ENCODE measurements around the gene KRT76.
"Not testable (repeated sequence)": the region's sequence is repeated elsewhere in the genome, so short reads cannot be mapped to it uniquely, and the experiment has no call there.

Gene KRT76

DNA sequence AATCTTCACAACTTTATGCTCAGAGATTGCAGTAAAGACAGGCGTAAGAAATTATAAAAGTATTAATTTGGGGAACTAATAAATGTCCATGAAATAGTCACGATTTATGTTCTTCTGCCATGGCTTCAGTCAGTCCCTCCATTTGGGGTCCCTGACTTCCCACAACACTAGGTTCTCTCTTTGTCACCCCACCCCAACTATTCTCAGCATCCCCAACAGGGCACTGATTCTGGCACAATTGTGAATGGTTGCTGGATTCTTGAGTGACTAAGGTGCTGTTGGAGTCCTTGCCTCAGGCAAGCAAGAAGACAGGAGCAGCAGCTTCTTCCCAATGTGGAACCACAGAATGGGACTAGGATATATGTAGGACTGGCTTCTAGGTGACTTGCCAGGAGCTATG is 15.3 kb downstream of the KRT76 start:
- POLR2A ChIA-PET (ENCODE audit: low non-redundant PET) = no interaction called here
- TF ChIP-seq, protein P1, sequence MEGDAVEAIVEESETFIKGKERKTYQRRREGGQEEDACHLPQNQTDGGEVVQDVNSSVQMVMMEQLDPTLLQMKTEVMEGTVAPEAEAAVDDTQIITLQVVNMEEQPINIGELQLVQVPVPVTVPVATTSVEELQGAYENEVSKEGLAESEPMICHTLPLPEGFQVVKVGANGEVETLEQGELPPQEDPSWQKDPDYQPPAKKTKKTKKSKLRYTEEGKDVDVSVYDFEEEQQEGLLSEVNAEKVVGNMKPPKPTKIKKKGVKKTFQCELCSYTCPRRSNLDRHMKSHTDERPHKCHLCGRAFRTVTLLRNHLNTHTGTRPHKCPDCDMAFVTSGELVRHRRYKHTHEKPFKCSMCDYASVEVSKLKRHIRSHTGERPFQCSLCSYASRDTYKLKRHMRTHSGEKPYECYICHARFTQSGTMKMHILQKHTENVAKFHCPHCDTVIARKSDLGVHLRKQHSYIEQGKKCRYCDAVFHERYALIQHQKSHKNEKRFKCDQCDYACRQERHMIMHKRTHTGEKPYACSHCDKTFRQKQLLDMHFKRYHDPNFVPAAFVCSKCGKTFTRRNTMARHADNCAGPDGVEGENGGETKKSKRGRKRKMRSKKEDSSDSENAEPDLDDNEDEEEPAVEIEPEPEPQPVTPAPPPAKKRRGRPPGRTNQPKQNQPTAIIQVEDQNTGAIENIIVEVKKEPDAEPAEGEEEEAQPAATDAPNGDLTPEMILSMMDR (conservative IDR thresholded peaks at IDR 0.05; ENCODE audit: low read depth) = no peak
- DNase-seq (ENCODE audit: low spot score) = no peak
- CTCF ChIA-PET = no interaction called here
- H3K27ac ChIP-seq = no peak overlapping the region

DNA sequence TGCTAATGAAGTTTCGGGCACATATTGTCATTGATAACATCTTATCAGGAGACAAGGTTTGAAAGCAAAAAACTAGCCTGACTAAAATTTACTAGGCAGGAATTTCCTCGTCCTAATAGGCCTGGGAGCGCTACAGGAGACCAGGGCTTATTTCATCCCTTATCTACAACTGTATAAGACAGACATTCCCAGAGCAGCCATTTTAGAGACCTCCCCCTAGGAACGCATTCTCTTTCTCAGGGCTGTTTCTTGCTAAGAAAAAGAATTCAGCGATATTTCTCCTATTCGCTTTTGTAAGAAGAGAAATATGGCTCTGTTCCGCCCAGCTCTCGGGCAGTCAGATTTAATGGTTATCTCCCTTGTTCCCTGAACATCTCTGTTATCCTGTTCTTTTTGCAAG is 15.9 kb downstream of the KRT76 start:
- POLR2A ChIA-PET (ENCODE audit: low non-redundant PET); DNase-seq (ENCODE audit: low spot score); H3K27ac ChIP-seq; CTCF ChIA-PET: not testable (repeated sequence)

DNA sequence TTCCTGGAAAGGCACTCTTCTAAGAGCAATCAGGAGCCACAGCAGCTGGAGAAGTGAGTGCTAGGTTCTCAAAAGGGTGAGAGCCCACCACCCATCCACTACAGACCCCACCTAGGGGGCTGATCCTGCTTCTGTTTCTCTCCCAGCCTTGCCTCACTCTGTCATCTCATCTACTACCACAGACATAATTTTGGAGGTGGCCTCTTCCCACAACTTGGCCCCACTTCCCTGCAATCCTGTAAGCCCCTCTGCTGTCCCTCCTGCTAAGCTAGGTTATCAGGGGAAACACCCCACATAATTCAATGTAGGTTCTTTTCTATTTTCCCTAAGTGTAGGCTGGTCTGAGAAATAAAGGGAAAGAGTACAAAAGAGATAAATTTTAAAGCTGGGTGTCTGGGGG is 16.5 kb downstream of the KRT76 start:
- H3K27ac ChIP-seq = no peak overlapping the region
- TF ChIP-seq, protein P1 (conservative IDR thresholded peaks at IDR 0.05; ENCODE audit: low read depth) = no peak
- no peak for DNase-seq (ENCODE audit: low spot score)
- POLR2A ChIA-PET (ENCODE audit: low non-redundant PET) = no interaction called here
- CTCF ChIA-PET = no interaction called here

DNA sequence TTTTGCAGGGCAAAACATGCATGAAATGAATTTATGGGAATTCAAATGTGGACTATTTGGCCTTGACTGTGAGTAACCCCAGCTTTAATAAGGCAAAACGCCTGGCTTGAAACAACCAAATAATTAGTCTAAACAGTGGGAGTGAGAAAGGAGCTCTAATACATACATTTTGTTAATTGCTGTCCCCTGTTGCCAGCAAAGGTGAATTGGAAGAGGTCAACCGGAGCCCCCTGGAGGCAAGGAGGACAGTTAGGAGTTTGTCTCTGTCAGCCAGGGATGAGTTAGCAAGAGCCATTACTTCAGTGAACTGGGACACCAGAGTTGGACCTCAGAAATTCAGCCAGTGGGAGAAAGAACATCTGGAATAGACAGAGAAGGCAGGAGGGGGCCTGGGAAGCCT is 17.4 kb downstream of the KRT76 start:
- CTCF ChIA-PET = interaction anchor here (1.0 kb wide), 1 partner anchor 120 kb away, joined by 6 read pairs; no protein-coding TSS in a partner anchor

DNA sequence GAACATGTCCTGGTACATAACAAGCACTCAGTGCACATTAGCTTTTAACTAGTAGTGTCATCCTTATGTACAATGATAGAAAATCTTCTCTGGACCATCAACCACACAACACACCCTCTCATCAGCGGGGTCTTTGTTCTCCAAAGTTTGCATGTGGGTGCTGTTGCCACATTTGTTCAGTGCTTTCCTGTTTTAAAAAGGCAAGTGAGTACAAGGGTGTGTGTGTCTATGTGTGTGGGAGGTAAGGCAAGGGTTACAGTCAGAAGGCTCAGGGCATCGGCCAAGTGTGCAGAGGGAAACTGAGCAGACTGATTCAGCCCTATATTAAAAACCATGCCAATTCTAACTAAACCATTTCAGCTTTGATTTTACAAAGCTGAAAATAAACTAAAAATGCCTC is 17.9 kb downstream of the KRT76 start:
- ChIA-PET CTCF (interaction anchor here (0.5 to 1.0 kb wide), 3 partner anchors 110 to 193 kb away, joined by 3 to 6 read pairs (median 3); no protein-coding TSS in a partner anchor), POLR2A (ENCODE audit: low non-redundant PET) (no interaction called here)
- no peak overlapping the region for H3K27ac ChIP-seq
- TF ChIP-seq, protein P1 (conservative IDR thresholded peaks at IDR 0.05; ENCODE audit: low read depth) = no peak
- DNase-seq (ENCODE audit: low spot score) = no peak

More for the DNA sequence above, 17.4 kb downstream of the KRT76 start:
- POLR2A ChIA-PET (ENCODE audit: low non-redundant PET) = no interaction called here
- TF ChIP-seq, protein P1 (conservative IDR thresholded peaks at IDR 0.05; ENCODE audit: low read depth) = no peak
- no peak overlapping the region for H3K27ac ChIP-seq
- DNase-seq (ENCODE audit: low spot score) = no peak

DNA sequence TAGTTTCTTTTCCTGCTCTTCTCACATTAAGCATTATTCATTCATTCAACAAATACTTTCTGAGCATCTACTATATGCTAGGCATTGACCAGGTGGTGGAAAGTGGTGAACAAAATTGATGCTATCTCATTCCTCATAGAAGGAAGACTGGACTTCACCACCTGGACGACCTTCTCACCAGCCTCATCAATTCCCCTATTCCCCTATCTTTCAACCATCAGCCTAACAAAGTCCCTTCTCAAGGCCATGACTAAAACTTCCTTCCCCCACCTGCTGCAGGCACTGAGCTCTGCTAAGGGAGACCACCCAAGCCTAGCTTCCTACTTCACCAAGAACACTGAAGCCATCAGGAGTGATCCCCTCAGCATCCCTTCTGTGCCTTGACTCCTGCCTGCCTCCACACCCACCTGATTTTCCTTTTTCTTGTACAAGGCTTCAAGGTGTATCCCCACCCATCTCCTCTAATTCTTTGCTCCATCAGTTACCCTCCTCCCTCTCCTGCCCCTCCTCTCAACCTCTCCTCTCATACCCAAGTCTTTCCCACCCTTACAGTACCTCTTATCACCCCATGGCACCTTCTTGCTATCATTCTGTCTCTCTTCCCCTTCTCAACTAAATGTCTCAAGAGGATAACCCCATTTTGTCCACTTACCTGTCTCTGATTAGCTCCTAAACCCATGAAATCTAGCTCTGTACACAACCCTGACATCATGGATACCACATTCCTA is 19.5 kb downstream of the KRT76 start:
- POLR2A ChIA-PET (ENCODE audit: low non-redundant PET) = no interaction called here

More for the DNA sequence above, 19.5 kb downstream of the KRT76 start:
- TF ChIP-seq, protein P1 (conservative IDR thresholded peaks at IDR 0.05; ENCODE audit: low read depth) = no peak
- DNase-seq (ENCODE audit: low spot score) = no peak
- H3K27ac ChIP-seq = no peak overlapping the region
- CTCF ChIA-PET = no interaction called here

Measured in RWPE1 (cell line).